ENCODE data around the gene PIP4K2B.

GRCh38 chr17:38747463-38748148, 51.8 kb downstream of the PIP4K2B start:
- peak; percentile 19 for TF ChIP-seq YY1 (IDR thresholded peaks at IDR 0.05; ENCODE audit: insufficient read depth, insufficient read length)
- no peak for TF ChIP-seq ZNF274 (IDR thresholded peaks at IDR 0.05; ENCODE audit: low read depth, low read length)
- TF ChIP-seq SUZ12 (IDR thresholded peaks at IDR 0.05; ENCODE audit: extremely low read depth, insufficient read depth, insufficient read length) = no peak
